ENCODE measurements around the gene INPP5E. TPM values are rescaled to one million over a fixed set of nuclear protein-coding genes. Genes with fewer than 3 reads are reported as not detected.

Gene INPP5E
- total RNA-seq, 4 donors from 2014 or later = 6.7 to 19.8 (median 19.2) TPM

GRCh38 chr9:136464241-136464640 is 24.6 kb upstream of the INPP5E start:
- H3K36me3 ChIP-seq = peaks cover 0 to 98% (median 0%) of the 10 kb centered on the region in 3 donors
- TF ChIP-seq POLR2A (IDR thresholded peaks at IDR 0.05) = no peak
- TF ChIP-seq, protein P1, sequence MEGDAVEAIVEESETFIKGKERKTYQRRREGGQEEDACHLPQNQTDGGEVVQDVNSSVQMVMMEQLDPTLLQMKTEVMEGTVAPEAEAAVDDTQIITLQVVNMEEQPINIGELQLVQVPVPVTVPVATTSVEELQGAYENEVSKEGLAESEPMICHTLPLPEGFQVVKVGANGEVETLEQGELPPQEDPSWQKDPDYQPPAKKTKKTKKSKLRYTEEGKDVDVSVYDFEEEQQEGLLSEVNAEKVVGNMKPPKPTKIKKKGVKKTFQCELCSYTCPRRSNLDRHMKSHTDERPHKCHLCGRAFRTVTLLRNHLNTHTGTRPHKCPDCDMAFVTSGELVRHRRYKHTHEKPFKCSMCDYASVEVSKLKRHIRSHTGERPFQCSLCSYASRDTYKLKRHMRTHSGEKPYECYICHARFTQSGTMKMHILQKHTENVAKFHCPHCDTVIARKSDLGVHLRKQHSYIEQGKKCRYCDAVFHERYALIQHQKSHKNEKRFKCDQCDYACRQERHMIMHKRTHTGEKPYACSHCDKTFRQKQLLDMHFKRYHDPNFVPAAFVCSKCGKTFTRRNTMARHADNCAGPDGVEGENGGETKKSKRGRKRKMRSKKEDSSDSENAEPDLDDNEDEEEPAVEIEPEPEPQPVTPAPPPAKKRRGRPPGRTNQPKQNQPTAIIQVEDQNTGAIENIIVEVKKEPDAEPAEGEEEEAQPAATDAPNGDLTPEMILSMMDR (IDR thresholded peaks at IDR 0.05) = no peak

DNA sequence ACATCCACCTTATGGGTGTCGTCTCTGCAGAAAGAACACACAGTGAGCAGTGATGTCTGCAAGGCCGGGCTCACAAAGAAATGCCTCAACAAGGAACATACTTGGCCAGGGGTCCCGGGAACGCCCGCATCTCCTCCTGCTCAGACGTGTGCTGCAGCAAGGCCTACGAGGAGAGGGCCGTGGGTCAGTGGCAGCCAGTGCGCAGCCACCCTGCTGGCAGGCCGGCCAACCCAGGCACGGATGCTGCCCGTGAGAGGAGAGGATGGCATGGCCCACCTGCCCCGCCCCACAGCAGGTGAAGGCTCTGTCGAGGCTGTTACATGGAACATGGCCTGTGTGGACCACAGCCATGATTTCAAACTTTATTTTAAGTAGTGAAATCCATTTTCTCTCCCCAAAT is 23.9 kb upstream of the INPP5E start:
- peaks cover 0 to 99% (median 0%) of the 10 kb centered on the region in 3 donors for H3K36me3 ChIP-seq
- DNase-seq = no peak
- no peaks in the 10 kb centered on the region for H3K9me3 ChIP-seq
- no peaks in the 10 kb centered on the region for H3K4me1 ChIP-seq
- H3K4me3 ChIP-seq = no peak overlapping the region
- TF ChIP-seq POLR2A (IDR thresholded peaks at IDR 0.05) = no peak
- no peaks in the 10 kb centered on the region for H3K27me3 ChIP-seq
- no peak overlapping the region for H3K27ac ChIP-seq

More at GRCh38 chr9:136464241-136464640, 24.6 kb upstream of the INPP5E start:
- H3K4me3 ChIP-seq = no peak overlapping the region
- DNase-seq = no peak
- H3K9me3 ChIP-seq = no peaks in the 10 kb centered on the region
- no peak overlapping the region for H3K27ac ChIP-seq
- H3K4me1 ChIP-seq = no peaks in the 10 kb centered on the region
- no peaks in the 10 kb centered on the region for H3K27me3 ChIP-seq

- no peak for TF ChIP-seq POLR2A (IDR thresholded peaks at IDR 0.05)
- TF ChIP-seq, protein P1 (IDR thresholded peaks at IDR 0.05) = no peak
- H3K9me3 ChIP-seq = no peaks in the 10 kb centered on the region
- no peak overlapping the region for H3K27ac ChIP-seq
- peaks cover 0 to 100% (median 0%) of the 10 kb centered on the region in 3 donors for H3K36me3 ChIP-seq
- H3K4me1 ChIP-seq = no peaks in the 10 kb centered on the region
- no peak for DNase-seq
- no peaks in the 10 kb centered on the region for H3K27me3 ChIP-seq
- H3K4me3 ChIP-seq = no peak overlapping the region
Observed at GRCh38 chr9:136462664-136463063, 23.0 kb upstream of the INPP5E start.

DNA sequence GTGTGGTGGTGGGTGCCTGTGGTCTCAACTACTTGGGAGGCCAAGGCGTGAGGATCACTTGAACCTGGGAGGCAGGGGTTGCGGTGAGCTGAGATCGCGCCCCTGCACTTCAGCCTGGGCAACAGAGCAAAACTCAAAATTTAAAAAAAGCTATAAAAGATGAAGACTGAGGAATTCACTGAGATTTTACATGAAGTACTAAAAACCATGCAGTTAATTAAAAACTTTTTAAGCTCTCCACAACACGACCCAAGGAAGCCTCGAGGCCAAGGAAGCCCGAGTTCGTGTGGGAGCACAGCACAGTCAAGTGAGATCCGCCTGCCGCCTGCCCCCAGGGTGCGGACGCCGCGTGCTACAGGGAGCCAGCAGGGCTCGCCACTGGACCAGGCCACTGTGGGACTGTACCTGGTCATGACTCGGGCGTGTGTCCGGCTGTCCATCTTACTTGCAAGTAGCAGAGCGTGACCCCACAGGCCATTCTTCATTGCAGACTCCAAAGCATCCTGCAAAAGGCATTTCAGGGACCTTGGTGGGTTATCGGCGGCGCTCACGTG is 21.2 kb upstream of the INPP5E start:
- H3K9me3 ChIP-seq = no peaks in the 10 kb centered on the region
- H3K27ac ChIP-seq = no peak overlapping the region
- TF ChIP-seq POLR2A (IDR thresholded peaks at IDR 0.05) = no peak
- TF ChIP-seq, protein P1 (IDR thresholded peaks at IDR 0.05) = no peak
- no peaks in the 10 kb centered on the region for H3K4me1 ChIP-seq
- no peaks in the 10 kb centered on the region for H3K27me3 ChIP-seq
- peaks cover 0 to 100% (median 0%) of the 10 kb centered on the region in 3 donors for H3K36me3 ChIP-seq
- DNase-seq = no peak
- no peak overlapping the region for H3K4me3 ChIP-seq

- no peak for DNase-seq
- Histone ChIP-seq H3K9me3 (no peaks in the 10 kb centered on the region), H3K4me1 (no peaks in the 10 kb centered on the region), H3K27me3 (no peaks in the 10 kb centered on the region), H3K36me3 (peaks cover 0 to 100% (median 0%) of the 10 kb centered on the region in 3 donors), H3K27ac (no peak overlapping the region), H3K4me3 (no peak overlapping the region)
- TF ChIP-seq, protein P1 (IDR thresholded peaks at IDR 0.05) = no peak
- TF ChIP-seq POLR2A (IDR thresholded peaks at IDR 0.05) = no peak
Observed at GRCh38 chr9:136459425-136459824, 19.8 kb upstream of the INPP5E start.

DNA sequence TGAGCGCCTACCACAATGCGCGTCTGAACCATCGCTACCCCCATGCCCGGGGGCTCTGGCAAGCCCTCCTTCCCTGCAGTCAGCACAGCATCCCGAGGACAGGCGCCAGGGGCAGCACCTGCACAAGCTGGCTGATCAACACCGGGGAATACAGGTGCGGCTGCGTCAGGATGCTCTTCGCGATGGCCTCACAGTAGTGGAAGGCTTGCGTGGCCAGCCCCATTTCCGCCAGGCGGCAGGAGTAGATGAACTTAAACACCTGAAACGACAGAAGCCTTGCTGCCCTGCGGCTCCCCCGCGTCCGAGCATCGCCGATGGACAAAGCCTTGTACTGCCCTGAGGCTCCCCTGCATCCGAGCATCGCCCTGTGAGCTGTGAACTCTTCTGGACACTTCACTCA is 17.7 kb upstream of the INPP5E start:
- TF ChIP-seq, protein P1 (IDR thresholded peaks at IDR 0.05) = no peak
- TF ChIP-seq POLR2A (IDR thresholded peaks at IDR 0.05) = no peak
- no peak overlapping the region for H3K27ac ChIP-seq
- H3K36me3 ChIP-seq = peaks cover 0 to 93% (median 0%) of the 10 kb centered on the region in 3 donors
- H3K27me3 ChIP-seq = no peaks in the 10 kb centered on the region
- H3K9me3 ChIP-seq = no peaks in the 10 kb centered on the region
- H3K4me1 ChIP-seq = no peaks in the 10 kb centered on the region
- no peak overlapping the region for H3K4me3 ChIP-seq
- DNase-seq = no peak
